Loucy (cell line): ENCODE measurements around the gene PRRT3.

Source experiments
- H2AFZ ChIP-seq: fragments of 200-600 bp; sonication (generic); 2 replicates; pipeline ENCODE4 v1.6.0; 2016; ENCODE audit warnings: antibody characterized with exemption, mild to moderate bottlenecking, low read length, moderate library complexity
- H3F3A ChIP-seq: fragments of 200-600 bp; 2 replicates; pipeline ENCODE4 v1.6.0; 2016; ENCODE audit warnings: antibody characterized with exemption, low read depth, mild to moderate bottlenecking
- H3K27me3 ChIP-seq: fragments of 200-600 bp; sonication (generic); 2 replicates; pipeline ENCODE4 v1.6.1; 2014; ENCODE audit warnings: low read length, mild to moderate bottlenecking; ENCODE audit not compliant: insufficient read depth, poor library complexity, severe bottlenecking
- H3K36me3 ChIP-seq: fragments of 200-600 bp; sonication (generic); 2 replicates; pipeline ENCODE4 v1.6.1; 2016; ENCODE audit warnings: low read length; ENCODE audit not compliant: insufficient read depth
- H3K4me1 ChIP-seq: fragments of 200-600 bp; sonication (generic); 2 replicates; pipeline ENCODE4 v1.5.1; 2014; ENCODE audit warnings: low read length, mild to moderate bottlenecking; ENCODE audit not compliant: insufficient read depth, poor library complexity, severe bottlenecking
- H3K4me2 ChIP-seq: fragments of 200-600 bp; sonication (generic); 2 replicates; pipeline ENCODE4 v1.6.0; 2014; ENCODE audit warnings: antibody characterized with exemption, low read length, low read depth, mild to moderate bottlenecking; ENCODE audit not compliant: poor library complexity, severe bottlenecking
- H3K4me3 ChIP-seq: fragments of 200-600 bp; sonication (generic); 2 replicates; pipeline ENCODE4 v1.5.1; 2014; ENCODE audit warnings: low read length, mild to moderate bottlenecking, mixed read lengths; ENCODE audit not compliant: poor library complexity, severe bottlenecking
- H3K79me2 ChIP-seq: fragments of 200-600 bp; sonication (generic); 2 replicates; pipeline ENCODE4 v1.6.1; 2014; ENCODE audit warnings: low read length; ENCODE audit not compliant: insufficient read depth
- H3K9ac ChIP-seq: fragments of 200-600 bp; sonication (generic); 2 replicates; pipeline ENCODE4 v1.6.0; 2014; ENCODE audit warnings: mild to moderate bottlenecking, low read depth, low read length, moderate library complexity; ENCODE audit not compliant: poor library complexity, severe bottlenecking
- H3K9me2 ChIP-seq: fragments of 200-600 bp; sonication (generic); replicated peaks from 2 replicates; pipeline ENCODE4 v1.6.1; 2016; ENCODE audit warnings: low read depth, low read length, mixed read lengths
- H3K9me3 ChIP-seq: fragments of 200-600 bp; sonication (generic); 2 replicates; pipeline ENCODE4 v1.6.1; 2014; ENCODE audit warnings: mild to moderate bottlenecking, antibody characterized with exemption, low read length, low read depth; ENCODE audit not compliant: insufficient read depth
- H4K20me1 ChIP-seq: fragments of 200-600 bp; sonication (generic); 2 replicates; pipeline ENCODE4 v1.6.0; 2014; ENCODE audit warnings: antibody characterized with exemption, low read length, mild to moderate bottlenecking; ENCODE audit not compliant: insufficient read depth, poor library complexity, severe bottlenecking
- CTCF ChIP-seq: fragments of 200-600 bp; sonication (generic); conservative IDR thresholded peaks from 2 replicates; pipeline ENCODE4 v1.5.1; 2014; ENCODE audit warnings: mild to moderate bottlenecking, antibody characterized with exemption, low read length
- EZH2phosphoT487 ChIP-seq: fragments of 200-600 bp; IDR thresholded peaks from 2 replicates; pipeline ENCODE4 v1.6.1; 2018; ENCODE audit warnings: antibody characterized with exemption, mild to moderate bottlenecking, moderate library complexity, borderline replicate concordance

Gene PRRT3

GRCh38 chr3:9966841-9967240 lies 14.6 kb upstream of the PRRT3 start:
- Histone ChIP-seq H3K9me3 (no peaks in the 10 kb centered on the region), H3K4me2 (no peak overlapping the region), H3F3A (no peaks in the 10 kb centered on the region), H3K9ac (no peak overlapping the region), H3K27me3 (no peaks in the 10 kb centered on the region), H3K4me3 (no peak overlapping the region), H3K79me2 (no peaks in the 10 kb centered on the region), H2AFZ (no peak overlapping the region), H3K9me2 (no peaks in the 10 kb centered on the region), H3K36me3 (peaks cover 37% of the 10 kb centered on the region; the same call in 1 of the 2 replicates), H3K4me1 (no peaks in the 10 kb centered on the region), H4K20me1 (no peaks in the 10 kb centered on the region)
- TF ChIP-seq CTCF (no peak), EZH2phosphoT487 (no peak)

- H3K27me3 ChIP-seq: no peaks in the 10 kb centered on the region
- H2AFZ ChIP-seq: no peak overlapping the region
- H3K79me2 ChIP-seq: no peaks in the 10 kb centered on the region
- no peak overlapping the region for H3K4me2 ChIP-seq
- no peaks in the 10 kb centered on the region for H3K4me1 ChIP-seq
- H3K4me3 ChIP-seq: no peak overlapping the region
- no peaks in the 10 kb centered on the region for H3F3A ChIP-seq
- H3K9me3 ChIP-seq: no peaks in the 10 kb centered on the region
- no peaks in the 10 kb centered on the region for H4K20me1 ChIP-seq
- no peak overlapping the region for H3K9ac ChIP-seq
- peaks cover 26% of the 10 kb centered on the region; the same call in 1 of the 2 replicates for H3K36me3 ChIP-seq
- no peaks in the 10 kb centered on the region for H3K9me2 ChIP-seq
- TF ChIP-seq EZH2phosphoT487: no peak
- TF ChIP-seq CTCF: no peak
Measured at GRCh38 chr3:9965200-9965875, 13.1 kb upstream of the PRRT3 start.

- Histone ChIP-seq H3K4me1 (no peaks in the 10 kb centered on the region), H3K79me2 (no peaks in the 10 kb centered on the region), H3K36me3 (no peaks in the 10 kb centered on the region), H3K9me3 (no peaks in the 10 kb centered on the region), H3K4me3 (no peak overlapping the region), H4K20me1 (no peaks in the 10 kb centered on the region), H3K27me3 (no peaks in the 10 kb centered on the region), H3F3A (no peaks in the 10 kb centered on the region), H3K9ac (no peak overlapping the region), H3K9me2 (no peaks in the 10 kb centered on the region), H2AFZ (no peak overlapping the region), H3K4me2 (no peak overlapping the region)
- TF ChIP-seq CTCF (peak; percentile 27), EZH2phosphoT487 (no peak)
Measured at GRCh38 chr3:9957214-9957613, 5.0 kb upstream of the PRRT3 start.
